HG03342 (cell line): ENCODE data around the gene FEM1B.

Experiments used
- ATAC-seq: cut with Tn5 transposase; IDR thresholded peaks from one replicate; pipeline ENCODE4 v1.9.1; 2021; ENCODE audit warnings: mild to moderate bottlenecking, moderate library complexity; ENCODE audit not compliant: unreplicated experiment

FEM1B gene

GRCh38 chr15:68318931-68319909 lies 41.7 kb downstream of the FEM1B start:
- ATAC-seq, result no peak

- ATAC-seq, result no peak
These were observed 42.5 kb downstream of the FEM1B start for GRCh38 chr15:68319997-68320396.

DNA sequence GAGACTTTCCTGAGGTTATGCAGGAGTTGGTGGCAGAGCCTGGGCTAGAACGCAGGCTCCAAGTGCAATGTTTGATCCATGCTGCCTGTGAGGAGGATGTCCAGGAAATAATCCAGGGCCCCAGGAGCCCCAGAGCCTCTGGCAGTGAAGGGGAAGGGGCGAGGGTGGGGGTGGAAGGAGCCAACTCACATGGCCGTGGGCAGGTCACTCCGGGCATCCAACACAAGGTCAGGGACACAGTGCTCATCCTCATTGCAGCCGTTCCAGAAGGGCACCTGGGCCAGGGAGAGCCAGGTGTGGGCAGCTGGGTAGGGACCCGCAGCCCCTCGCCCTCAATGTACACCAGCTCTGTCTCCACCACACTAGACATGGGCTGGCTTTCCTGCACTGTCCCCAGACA lies 43.7 kb downstream of the FEM1B start:
- ATAC-seq, result no peak

- no peak for ATAC-seq
These were observed 45.3 kb downstream of the FEM1B start for GRCh38 chr15:68322796-68323195.

GRCh38 chr15:68325726-68326125 lies 48.2 kb downstream of the FEM1B start:
- no peak for ATAC-seq

- ATAC-seq, result no peak
These were observed 49.3 kb downstream of the FEM1B start for GRCh38 chr15:68326711-68327354.

- no peak for ATAC-seq
These were observed 50.9 kb downstream of the FEM1B start for GRCh38 chr15:68328443-68328842.

DNA sequence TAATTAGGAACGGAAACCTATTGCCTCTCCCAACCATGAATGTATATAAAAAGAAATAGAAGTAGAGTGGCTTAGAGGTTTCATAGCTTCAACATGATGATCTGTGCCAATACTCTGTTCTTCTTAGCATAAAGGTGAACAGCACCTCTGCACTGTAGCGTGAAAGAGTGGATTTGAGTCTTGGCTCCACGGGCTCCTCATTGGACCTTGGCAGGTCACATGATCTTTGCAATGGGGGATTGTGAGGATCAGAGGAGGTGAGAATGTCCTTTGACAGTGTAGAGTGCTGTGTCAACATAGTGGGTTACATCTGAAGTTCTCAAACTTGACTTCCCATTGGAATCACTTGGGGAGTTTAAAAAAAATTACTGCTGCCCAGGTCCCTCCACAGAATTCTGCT lies 51.4 kb downstream of the FEM1B start:
- ATAC-seq, result no peak

DNA sequence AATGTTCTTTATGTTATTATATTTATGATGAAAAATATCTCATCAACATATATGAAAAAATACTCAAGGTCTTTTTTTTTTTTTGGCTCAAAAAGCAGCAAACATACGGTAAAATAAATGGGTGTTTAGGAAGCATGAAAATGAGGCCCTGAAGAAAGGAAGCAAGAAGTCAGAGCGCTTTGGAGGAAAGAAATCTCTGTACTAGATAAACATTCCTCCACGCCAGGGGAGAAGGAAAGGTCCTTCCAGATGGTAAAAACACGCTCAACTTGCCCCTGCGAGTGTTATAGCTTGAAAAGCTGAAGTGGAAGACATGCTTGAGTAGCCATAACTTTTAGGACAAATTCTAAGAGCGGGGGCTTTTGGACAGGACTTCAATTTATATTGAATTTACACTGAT lies 52.9 kb downstream of the FEM1B start:
- no peak for ATAC-seq

DNA sequence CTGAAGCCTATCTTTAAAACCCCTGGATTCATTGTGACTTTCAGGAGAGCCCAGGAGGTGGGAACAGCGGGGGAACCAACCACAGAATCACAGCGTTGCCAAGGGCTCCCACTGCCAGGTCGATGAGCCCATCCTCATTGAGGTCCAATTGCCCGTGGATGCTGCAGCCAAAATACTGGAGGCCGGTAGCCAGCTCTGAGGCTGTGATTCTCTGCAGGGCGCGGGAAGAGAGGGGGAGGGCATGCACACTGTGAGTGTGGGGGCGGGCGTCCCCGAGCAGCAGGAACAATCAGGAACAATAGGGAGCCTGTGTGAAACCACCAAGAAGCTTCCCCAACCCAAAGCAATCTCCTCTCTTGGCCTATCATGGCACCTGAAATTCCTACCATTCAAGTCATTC lies 53.4 kb downstream of the FEM1B start:
- ATAC-seq, result no peak

GRCh38 chr15:68332266-68332665 lies 54.7 kb downstream of the FEM1B start:
- ATAC-seq, result no peak

DNA sequence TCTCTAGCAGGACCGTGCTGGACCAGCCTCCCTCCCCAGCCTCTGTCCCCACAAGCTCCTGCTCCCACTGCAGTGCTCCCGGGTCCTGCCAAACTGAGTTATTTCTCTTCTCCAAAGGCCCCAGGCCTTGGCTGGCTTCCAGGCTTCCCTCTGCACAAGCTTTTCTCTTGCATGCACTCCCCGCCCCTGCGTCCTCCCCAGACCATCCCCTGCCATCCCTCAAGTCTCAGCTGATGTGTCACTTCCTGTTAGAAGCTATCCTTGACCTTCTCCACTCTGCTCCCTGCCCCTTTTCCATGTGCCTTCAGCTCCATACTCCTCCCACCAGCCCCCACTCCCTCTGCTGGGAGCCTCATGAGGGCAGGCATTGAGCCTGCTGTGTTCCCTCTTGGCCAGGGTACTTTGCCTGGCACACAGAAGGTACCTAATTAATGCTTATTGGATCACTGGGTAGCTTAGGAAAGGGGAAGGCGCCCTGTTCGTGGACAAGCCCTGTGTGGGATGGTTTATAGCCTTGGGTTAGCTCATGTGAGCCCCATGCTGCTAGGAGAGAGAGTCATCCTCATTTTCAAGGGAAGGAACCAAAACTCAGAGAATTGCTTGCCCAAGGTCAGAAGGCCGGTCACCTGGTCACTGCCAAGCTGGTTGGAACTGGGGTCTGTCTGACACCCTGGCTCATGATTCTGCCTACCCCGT lies 56.4 kb downstream of the FEM1B start:
- ATAC-seq, result no peak

GRCh38 chr15:68334661-68335124 lies 57.1 kb downstream of the FEM1B start:
- no peak for ATAC-seq

GRCh38 chr15:68335251-68335650 lies 57.7 kb downstream of the FEM1B start:
- no peak for ATAC-seq

DNA sequence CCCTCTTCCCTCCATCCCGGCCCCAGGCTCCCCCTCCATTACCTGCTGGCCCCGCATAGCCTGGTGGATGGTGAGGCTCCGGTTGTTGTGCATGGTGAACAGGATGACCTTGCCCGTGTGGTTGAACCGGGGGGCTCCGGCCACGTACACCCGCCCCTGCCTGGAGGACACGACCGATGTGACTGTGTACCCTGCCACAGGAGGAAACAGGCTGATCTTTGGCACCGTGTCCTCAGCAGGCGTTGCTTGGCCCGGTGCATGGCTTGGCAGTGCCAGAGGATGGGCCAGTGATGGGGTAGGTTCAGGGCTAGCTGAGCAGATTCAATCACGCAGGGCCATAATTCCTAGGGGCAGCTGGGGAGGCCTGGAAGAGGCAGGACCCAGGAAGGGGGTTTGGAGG lies 58.1 kb downstream of the FEM1B start:
- no peak for ATAC-seq

DNA sequence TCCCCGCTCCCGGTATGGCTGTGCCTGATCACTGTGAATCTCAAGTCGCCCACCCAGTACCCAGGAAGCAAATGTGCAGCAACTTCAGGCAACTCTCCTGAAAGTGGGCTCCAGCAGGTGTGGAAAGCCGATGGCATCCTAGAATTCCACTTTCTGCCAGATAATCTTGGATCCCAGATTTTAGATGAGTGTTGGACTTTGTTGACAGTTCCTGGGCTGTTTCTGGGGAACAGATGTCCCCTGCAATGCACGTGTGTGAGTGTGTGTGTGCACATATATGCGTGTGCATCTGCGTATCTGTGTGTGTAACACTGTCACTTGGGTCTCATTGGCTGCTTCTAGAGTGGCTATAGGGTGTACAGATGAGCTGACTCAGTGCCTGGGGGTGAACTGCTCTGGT lies 59.0 kb downstream of the FEM1B start:
- no peak for ATAC-seq

GRCh38 chr15:68337826-68338225 lies 60.3 kb downstream of the FEM1B start:
- no peak for ATAC-seq

- ATAC-seq, result no peak
These were observed 61.9 kb downstream of the FEM1B start for GRCh38 chr15:68339481-68339880.

GRCh38 chr15:68340726-68341671 lies 63.5 kb downstream of the FEM1B start:
- ATAC-seq, result no peak
